Astrocyte of the cerebellum (primary cell): ENCODE data around the gene PDAP1.

ENCODE experiments used
- DNase-seq: peaks from one replicate; pipeline ENCODE4 v3.0.0-alpha.2; 2011; ENCODE audit warnings: low read depth
- H3K4me3 ChIP-seq: 2 replicates; pipeline ENCODE4 v1.5.1; 2011; ENCODE audit warnings: mild to moderate bottlenecking, low read depth, low read length, moderate library complexity
- in situ Hi-C: cut with HindIII; loops from 2 replicates; pipeline ENCODE4 v1.10.0; 2017; ENCODE audit warnings: low sequenced_read_pairs
- TF ChIP-seq, protein P1 (sequence below): IDR thresholded peaks from 2 replicates; pipeline ENCODE4 v1.5.1; 2012; ENCODE audit warnings: low read length, low read depth, moderate library complexity, mild to moderate bottlenecking; ENCODE audit errors: missing control alignments

PDAP1 gene

DNA sequence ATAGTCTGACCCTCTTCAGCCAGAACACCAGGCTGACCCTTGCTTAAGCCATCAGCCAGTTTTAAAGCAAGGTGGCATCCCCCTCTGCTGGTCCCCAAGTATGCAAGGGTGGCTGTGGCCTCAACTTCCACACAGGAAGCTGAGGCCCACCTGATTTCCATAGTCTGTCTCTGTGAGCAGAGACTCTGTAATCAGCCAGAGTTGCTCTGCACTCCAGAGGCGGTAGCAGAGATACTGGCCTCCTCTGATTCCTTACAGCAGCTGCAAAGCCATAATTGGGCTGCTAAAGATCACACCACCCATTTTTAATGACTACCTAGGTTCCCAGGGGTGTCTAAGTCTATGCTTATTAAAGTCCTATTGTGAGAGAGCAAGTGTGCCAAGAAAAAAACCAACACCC, 1.8 kb downstream of the PDAP1 start:
- TF ChIP-seq, protein P1, sequence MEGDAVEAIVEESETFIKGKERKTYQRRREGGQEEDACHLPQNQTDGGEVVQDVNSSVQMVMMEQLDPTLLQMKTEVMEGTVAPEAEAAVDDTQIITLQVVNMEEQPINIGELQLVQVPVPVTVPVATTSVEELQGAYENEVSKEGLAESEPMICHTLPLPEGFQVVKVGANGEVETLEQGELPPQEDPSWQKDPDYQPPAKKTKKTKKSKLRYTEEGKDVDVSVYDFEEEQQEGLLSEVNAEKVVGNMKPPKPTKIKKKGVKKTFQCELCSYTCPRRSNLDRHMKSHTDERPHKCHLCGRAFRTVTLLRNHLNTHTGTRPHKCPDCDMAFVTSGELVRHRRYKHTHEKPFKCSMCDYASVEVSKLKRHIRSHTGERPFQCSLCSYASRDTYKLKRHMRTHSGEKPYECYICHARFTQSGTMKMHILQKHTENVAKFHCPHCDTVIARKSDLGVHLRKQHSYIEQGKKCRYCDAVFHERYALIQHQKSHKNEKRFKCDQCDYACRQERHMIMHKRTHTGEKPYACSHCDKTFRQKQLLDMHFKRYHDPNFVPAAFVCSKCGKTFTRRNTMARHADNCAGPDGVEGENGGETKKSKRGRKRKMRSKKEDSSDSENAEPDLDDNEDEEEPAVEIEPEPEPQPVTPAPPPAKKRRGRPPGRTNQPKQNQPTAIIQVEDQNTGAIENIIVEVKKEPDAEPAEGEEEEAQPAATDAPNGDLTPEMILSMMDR = no peak
- no peak overlapping the region for H3K4me3 ChIP-seq
- DNase-seq = no peak
- in situ Hi-C loops = no loop called here

- TF ChIP-seq, protein P1 = no peak
- H3K4me3 ChIP-seq = no peak overlapping the region
- no peak for DNase-seq
These were observed 3.4 kb downstream of the PDAP1 start for GRCh38 chr7:99404977-99405320.

DNA sequence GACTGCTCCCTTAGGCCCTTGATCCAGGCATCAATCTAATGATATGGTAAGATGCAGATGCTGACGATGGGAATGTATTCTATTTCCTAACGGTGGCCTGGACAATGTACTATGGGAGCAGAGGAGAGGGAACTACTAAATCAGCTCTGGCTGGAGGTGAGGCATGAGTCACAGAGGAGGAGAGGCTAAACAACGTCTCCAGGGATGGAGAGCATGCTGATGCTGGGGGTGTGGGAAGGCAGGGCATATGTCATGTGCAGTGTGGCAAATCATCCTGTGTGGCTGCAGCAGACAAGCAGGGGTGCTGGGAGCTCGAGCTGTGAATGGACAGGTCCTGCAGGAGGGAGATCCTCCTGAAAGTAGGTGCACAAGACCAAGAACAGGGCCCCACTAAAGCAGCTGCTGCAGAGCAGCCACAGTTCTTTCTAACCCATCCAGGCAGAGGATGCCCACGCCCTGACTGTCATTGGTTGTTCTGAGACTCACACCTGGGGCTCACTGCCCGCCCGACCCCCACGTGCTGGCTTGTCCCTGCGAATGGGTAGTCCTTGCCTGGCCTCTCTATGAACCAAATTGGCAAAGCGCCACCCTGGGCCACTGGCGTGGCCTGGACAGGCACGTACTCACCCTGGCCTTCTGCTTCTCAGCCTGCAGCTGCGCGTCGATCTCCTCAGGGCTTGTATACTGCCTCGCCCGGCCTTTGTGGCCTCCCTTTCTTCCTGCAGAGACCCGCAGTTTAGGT, 4.0 kb downstream of the PDAP1 start:
- in situ Hi-C loops = no loop called here
- no peak for DNase-seq
- no peak overlapping the region for H3K4me3 ChIP-seq
- TF ChIP-seq, protein P1 = no peak

More at GRCh38 chr7:99404977-99405320, 3.4 kb downstream of the PDAP1 start:
- in situ Hi-C loops = no loop called here

GRCh38 chr7:99403764-99404163, 4.6 kb downstream of the PDAP1 start:
- no peak overlapping the region for H3K4me3 ChIP-seq
- no peak for DNase-seq
- TF ChIP-seq, protein P1 = no peak
- in situ Hi-C loops = no loop called here

DNA sequence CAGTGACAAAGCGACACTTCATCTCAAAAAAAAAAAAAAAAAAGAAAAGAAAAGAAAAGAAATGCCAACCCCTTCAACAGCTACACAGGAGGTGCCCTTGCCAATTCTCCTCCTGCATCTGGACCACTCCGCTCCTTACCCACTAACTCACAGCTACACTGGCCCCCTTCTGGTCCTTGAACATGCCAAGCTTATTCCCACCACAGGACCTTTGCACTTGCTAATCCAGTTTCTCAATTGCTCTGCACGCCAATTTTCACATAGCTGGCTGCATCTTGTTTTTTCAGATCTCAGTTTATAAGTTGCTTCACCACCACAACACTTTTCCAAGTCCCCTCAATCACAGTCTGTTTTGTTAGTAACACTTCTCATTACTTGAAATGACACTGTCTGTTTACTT, 5.5 kb downstream of the PDAP1 start:
- TF ChIP-seq, protein P1 = no peak
- DNase-seq = no peak
- in situ Hi-C loops = no loop called here
- H3K4me3 ChIP-seq = no peak overlapping the region

- H3K4me3 ChIP-seq = no peak overlapping the region
- DNase-seq = no peak
- TF ChIP-seq, protein P1 = no peak
- in situ Hi-C loops = no loop called here
These were observed 8.8 kb downstream of the PDAP1 start for GRCh38 chr7:99399597-99399996.
